Measurements from ENCODE around the gene USE1.

USE1 gene

GRCh38 chr19:17254636-17255035 lies 39.5 kb downstream of the USE1 start:
- no peak for DNase-seq

- DNase-seq, result no peak
Measured at GRCh38 chr19:17255150-17255621, 40.0 kb downstream of the USE1 start.

GRCh38 chr19:17256130-17256529 lies 41.0 kb downstream of the USE1 start:
- no peak for DNase-seq

- DNase-seq, result no peak
Measured at GRCh38 chr19:17259118-17259780, 44.1 kb downstream of the USE1 start.

- DNase-seq, result no peak
Measured at GRCh38 chr19:17259934-17260333, 44.8 kb downstream of the USE1 start.

- DNase-seq, result peak in 30 of 58 donors; percentile 3 to 60 (median 21)
Measured at GRCh38 chr19:17260842-17261325, 45.7 kb downstream of the USE1 start.

- no peak for DNase-seq
Measured at GRCh38 chr19:17262557-17262956, 47.4 kb downstream of the USE1 start.

GRCh38 chr19:17263712-17264640 lies 48.8 kb downstream of the USE1 start:
- DNase-seq, result no peak

GRCh38 chr19:17264641-17264979 lies 49.5 kb downstream of the USE1 start, which contains the start of gene USHBP1:
Gene USHBP1, minus strand, starts transcription at chr19:17264745. Its CDS starts 446 bp downstream, at chr19:17264299.
- DNase-seq, result no peak

- no peak for DNase-seq
Measured at GRCh38 chr19:17266026-17266425, 50.9 kb downstream of the USE1 start.

- peak in 3 of 58 donors; percentile 39 to 69 (median 45) for DNase-seq
Measured at GRCh38 chr19:17266589-17266974, 51.4 kb downstream of the USE1 start.

GRCh38 chr19:17266975-17267788 lies 52.0 kb downstream of the USE1 start, which contains the start of gene BABAM1:
Gene BABAM1, plus strand, starts transcription at chr19:17267443. Its CDS starts 1,364 bp downstream, at chr19:17268807.
- DNase-seq, result peak; percentile 82 to 100 (median 96)

- DNase-seq, result no peak
Measured at GRCh38 chr19:17268754-17269153, 53.6 kb downstream of the USE1 start.

All from anterior cingulate cortex (tissue), 58 donors.